GM23338 (cell line): Measurements from ENCODE around the gene DSCAML1.

Experiments
- CREB1 ChIP-seq: fragments of 250-450 bp; sonication (Bioruptor Pico); IDR thresholded peaks from 2 replicates; pipeline ENCODE4 v1.5.0; 2020; ENCODE audit warnings: low read depth, mild to moderate bottlenecking, moderate library complexity
- EZH2 ChIP-seq: fragments of 200-600 bp; sonication (generic); IDR thresholded peaks from one replicate; pipeline ENCODE4 v1.8.0; 2017; ENCODE audit warnings: antibody characterized with exemption, mild to moderate bottlenecking, low read depth; ENCODE audit not compliant: unreplicated experiment
- EZH2phosphoT487 ChIP-seq: fragments of 200-600 bp; sonication (generic); IDR thresholded peaks from one replicate; pipeline ENCODE4 v1.8.1; 2018; ENCODE audit warnings: antibody characterized with exemption; ENCODE audit not compliant: unreplicated experiment
- POLR2AphosphoS5 ChIP-seq: IDR thresholded peaks from 2 replicates; pipeline ENCODE4 v1.6.1; 2016; ENCODE audit warnings: antibody characterized with exemption, low read depth
- STAT1 ChIP-seq: IDR thresholded peaks from one replicate; pipeline ENCODE4 v1.6.1; 2016; ENCODE audit warnings: antibody characterized with exemption; ENCODE audit not compliant: unreplicated experiment
- ZNF114 ChIP-seq: fragments of 250-450 bp; sonication (Bioruptor Pico); IDR thresholded peaks from 2 replicates; pipeline ENCODE4 v1.5.0; 2020; ENCODE audit warnings: mild to moderate bottlenecking, moderate library complexity
- ZNF331 ChIP-seq: fragments of 250-450 bp; sonication (Bioruptor Pico); IDR thresholded peaks from 2 replicates; pipeline ENCODE4 v1.5.0; 2020; ENCODE audit warnings: low read depth, mild to moderate bottlenecking, moderate library complexity
- TF ChIP-seq, protein P1 (sequence below): IDR thresholded peaks from one replicate; pipeline ENCODE4 v1.6.1; 2018; ENCODE audit warnings: antibody characterized with exemption; ENCODE audit not compliant: unreplicated experiment
- TF ChIP-seq, protein P2 (sequence below), 2 experiments: fragments of 200-600 bp in 1 of 2; sonication (generic) in 1 of 2; conservative IDR thresholded peaks; 2 replicates each; pipeline versions ENCODE4 v1.5.1 to v1.6.1; 2016 to 2017; ENCODE audit warnings: antibody characterized with exemption in 2 of 2, low read depth in 2 of 2, mild to moderate bottlenecking in 2 of 2, moderate library complexity in 1 of 2
- TF ChIP-seq, protein P3 (sequence below): IDR thresholded peaks from 2 replicates; pipeline ENCODE4 v1.6.1; 2016; ENCODE audit warnings: antibody characterized with exemption

DNA sequence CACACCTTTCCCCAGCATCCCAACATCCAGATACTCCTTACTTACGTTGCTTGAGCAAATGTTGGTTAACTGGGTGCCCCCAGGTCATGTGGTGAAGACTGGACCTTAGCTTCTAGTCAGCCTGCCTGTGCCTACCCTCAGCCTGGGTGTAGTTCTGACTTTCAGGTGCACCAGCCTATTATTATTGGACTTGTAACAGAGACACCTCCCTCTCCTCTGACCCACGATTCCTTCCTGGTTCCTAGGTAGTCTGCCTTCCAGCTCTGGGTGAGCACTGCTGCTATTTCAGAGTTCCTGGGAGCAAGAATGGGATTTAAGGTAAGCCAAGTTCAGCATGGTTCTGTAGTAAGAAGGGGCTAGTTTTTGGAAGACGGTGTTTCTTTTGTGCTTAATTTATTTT, 138.2 kb downstream of the DSCAML1 start:
- TF ChIP-seq, protein P1, sequence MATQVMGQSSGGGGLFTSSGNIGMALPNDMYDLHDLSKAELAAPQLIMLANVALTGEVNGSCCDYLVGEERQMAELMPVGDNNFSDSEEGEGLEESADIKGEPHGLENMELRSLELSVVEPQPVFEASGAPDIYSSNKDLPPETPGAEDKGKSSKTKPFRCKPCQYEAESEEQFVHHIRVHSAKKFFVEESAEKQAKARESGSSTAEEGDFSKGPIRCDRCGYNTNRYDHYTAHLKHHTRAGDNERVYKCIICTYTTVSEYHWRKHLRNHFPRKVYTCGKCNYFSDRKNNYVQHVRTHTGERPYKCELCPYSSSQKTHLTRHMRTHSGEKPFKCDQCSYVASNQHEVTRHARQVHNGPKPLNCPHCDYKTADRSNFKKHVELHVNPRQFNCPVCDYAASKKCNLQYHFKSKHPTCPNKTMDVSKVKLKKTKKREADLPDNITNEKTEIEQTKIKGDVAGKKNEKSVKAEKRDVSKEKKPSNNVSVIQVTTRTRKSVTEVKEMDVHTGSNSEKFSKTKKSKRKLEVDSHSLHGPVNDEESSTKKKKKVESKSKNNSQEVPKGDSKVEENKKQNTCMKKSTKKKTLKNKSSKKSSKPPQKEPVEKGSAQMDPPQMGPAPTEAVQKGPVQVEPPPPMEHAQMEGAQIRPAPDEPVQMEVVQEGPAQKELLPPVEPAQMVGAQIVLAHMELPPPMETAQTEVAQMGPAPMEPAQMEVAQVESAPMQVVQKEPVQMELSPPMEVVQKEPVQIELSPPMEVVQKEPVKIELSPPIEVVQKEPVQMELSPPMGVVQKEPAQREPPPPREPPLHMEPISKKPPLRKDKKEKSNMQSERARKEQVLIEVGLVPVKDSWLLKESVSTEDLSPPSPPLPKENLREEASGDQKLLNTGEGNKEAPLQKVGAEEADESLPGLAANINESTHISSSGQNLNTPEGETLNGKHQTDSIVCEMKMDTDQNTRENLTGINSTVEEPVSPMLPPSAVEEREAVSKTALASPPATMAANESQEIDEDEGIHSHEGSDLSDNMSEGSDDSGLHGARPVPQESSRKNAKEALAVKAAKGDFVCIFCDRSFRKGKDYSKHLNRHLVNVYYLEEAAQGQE: no peak
- TF ChIP-seq POLR2AphosphoS5 (no peak), EZH2 (no peak), EZH2phosphoT487 (no peak), ZNF331 (CRISPR knock-in tag) (no peak), STAT1 (no peak), ZNF114 (CRISPR knock-in tag) (no peak), CREB1 (no peak)
- TF ChIP-seq, protein P2, sequence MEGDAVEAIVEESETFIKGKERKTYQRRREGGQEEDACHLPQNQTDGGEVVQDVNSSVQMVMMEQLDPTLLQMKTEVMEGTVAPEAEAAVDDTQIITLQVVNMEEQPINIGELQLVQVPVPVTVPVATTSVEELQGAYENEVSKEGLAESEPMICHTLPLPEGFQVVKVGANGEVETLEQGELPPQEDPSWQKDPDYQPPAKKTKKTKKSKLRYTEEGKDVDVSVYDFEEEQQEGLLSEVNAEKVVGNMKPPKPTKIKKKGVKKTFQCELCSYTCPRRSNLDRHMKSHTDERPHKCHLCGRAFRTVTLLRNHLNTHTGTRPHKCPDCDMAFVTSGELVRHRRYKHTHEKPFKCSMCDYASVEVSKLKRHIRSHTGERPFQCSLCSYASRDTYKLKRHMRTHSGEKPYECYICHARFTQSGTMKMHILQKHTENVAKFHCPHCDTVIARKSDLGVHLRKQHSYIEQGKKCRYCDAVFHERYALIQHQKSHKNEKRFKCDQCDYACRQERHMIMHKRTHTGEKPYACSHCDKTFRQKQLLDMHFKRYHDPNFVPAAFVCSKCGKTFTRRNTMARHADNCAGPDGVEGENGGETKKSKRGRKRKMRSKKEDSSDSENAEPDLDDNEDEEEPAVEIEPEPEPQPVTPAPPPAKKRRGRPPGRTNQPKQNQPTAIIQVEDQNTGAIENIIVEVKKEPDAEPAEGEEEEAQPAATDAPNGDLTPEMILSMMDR (conservative IDR thresholded peaks at IDR 0.05; ENCODE audit: low read depth in 2 of 2): no peak
- TF ChIP-seq, protein P3, sequence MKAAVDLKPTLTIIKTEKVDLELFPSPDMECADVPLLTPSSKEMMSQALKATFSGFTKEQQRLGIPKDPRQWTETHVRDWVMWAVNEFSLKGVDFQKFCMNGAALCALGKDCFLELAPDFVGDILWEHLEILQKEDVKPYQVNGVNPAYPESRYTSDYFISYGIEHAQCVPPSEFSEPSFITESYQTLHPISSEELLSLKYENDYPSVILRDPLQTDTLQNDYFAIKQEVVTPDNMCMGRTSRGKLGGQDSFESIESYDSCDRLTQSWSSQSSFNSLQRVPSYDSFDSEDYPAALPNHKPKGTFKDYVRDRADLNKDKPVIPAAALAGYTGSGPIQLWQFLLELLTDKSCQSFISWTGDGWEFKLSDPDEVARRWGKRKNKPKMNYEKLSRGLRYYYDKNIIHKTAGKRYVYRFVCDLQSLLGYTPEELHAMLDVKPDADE: no peak
